ENCODE measurements around the gene GRID2IP. TPM values are rescaled to one million over a fixed set of nuclear protein-coding genes. Genes with fewer than 3 reads are reported as not detected.
"Not testable (repeated sequence)": the region's sequence is repeated elsewhere in the genome, so short reads cannot be mapped to it uniquely, and the experiment has no call there.

The GRID2IP gene
- polyA plus RNA-seq (2014; cell fraction: cytosol; rRNA removed): not detected in 2 replicates
- 0.26 and 0.39 TPM in 2 replicates for polyA plus RNA-seq (2014; cell fraction: nucleus; rRNA removed)

- no peak for DNase-seq (ENCODE audit: low spot score)
Observed at GRCh38 chr7:6551016-6551511, at the start of gene GRID2IP. Gene GRID2IP, minus strand, starts transcription at chr7:6551461. Its CDS starts 25 bp downstream, at chr7:6551436.

DNA sequence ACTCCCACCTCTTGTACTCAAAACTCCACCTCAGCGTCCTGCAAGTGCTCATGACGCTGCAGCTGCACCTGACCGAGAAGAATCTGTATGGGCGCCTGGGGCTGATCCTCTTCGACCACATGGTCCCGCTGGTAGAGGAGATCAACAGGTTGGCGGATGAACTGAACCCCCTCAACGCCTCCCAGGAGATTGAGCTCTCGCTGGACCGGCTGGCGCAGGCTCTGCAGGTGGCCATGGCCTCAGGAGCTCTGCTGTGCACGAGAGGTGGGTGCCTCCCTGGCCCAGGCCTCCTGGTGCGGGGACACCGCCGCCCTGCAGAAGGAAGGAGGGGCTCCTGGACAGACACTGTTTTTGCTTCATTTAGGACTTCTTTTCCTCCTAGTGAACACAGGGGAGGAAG lies 48.8 kb upstream of the GRID2IP start:
- DNase-seq (ENCODE audit: low spot score): no peak

GRCh38 chr7:6590645-6591110 lies 39.4 kb upstream of the GRID2IP start:
- DNase-seq (ENCODE audit: low spot score): peak; percentile 54

DNA sequence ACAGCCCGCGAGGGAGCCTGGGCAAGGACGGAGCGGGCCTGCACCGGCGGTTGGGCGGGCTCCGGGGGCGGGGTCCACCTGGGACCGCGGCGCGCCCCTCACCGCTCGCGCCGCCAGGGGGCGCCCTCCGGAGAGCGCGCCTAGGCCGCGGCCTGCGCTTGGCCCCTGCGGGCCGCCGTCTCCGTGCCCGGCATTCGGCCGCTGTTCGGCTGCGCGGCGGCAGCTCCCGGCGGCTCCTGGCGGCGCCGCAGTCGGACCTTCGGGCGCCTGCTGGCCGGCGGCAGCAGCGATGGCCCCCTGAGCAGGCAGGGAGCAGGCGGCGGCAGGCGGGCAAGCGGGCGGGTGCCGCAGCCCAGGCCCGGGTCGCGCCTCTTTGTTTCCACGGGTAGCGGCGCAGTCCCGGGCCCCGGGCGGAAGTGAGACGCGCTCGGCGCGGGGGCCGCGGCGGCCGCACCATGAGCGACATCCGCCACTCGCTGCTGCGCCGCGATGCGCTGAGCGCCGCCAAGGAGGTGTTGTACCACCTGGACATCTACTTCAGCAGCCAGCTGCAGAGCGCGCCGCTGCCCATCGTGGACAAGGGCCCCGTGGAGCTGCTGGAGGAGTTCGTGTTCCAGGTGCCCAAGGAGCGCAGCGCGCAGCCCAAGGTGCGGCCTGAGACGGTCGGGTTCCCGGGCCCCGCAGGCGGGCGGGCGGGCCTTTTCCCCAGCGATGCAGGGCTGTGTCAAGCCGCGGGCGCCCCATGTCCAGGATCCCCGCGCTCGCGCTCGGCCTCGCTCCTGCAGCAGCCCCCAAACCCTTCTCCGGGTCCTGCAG lies 38.8 kb upstream of the GRID2IP start, which contains the start of gene INTS15:
INTS15 (plus strand) TSS at position 193 of the 816 bp plus-strand sequence; CDS start at position 456, 263 bp downstream.
- peak; percentile 69 for DNase-seq (ENCODE audit: low spot score)

- DNase-seq (ENCODE audit: low spot score): no peak
Observed at GRCh38 chr7:6589151-6589828, 38.0 kb upstream of the GRID2IP start.

GRCh38 chr7:6588566-6588965 lies 37.3 kb upstream of the GRID2IP start:
- DNase-seq (ENCODE audit: low spot score): no peak

DNA sequence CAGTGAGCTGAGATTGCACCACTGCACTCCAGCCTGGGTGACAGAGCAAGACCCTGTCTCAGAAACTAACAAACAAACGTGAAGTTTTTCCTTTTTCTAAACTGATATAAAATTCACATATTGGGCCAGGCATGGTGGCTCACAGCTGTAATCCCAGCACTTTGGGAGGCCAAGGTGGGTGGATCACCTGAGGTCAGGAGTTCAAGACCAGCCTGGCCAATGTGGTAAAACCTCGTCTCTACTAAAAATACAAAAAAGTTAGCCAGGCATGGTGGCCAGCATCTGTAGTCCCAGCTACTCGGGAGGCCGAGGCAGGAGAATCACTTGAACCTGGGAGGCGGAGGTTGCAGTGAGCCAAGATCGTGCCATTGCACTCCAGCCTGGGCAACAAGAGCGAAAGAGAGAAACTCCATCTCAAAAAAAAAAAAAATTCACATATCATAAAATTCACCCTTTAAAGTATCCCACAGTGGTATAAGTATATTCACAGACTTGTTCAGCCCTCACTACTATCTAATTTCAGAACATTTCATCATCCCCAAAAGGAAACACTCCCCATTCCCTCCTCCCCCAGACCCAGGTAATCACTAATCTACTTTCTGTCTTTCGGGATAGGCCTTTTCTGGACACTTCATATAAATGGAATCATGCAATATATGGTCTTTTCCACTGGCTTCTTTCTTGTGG lies 34.6 kb upstream of the GRID2IP start:
- not testable (repeated sequence) for DNase-seq (ENCODE audit: low spot score)

- no peak for DNase-seq (ENCODE audit: low spot score)
Observed at GRCh38 chr7:6579446-6579845, 28.2 kb upstream of the GRID2IP start.

- DNase-seq (ENCODE audit: low spot score): no peak
Observed at GRCh38 chr7:6578114-6579084, 27.1 kb upstream of the GRID2IP start.

- peak; percentile 91 for DNase-seq (ENCODE audit: low spot score)
Observed at GRCh38 chr7:6577369-6578113, 26.3 kb upstream of the GRID2IP start, which contains the start of gene ZDHHC4. Gene ZDHHC4, plus strand, starts transcription at chr7:6577454. Its CDS starts 3,108 bp downstream, at chr7:6580562.

DNA sequence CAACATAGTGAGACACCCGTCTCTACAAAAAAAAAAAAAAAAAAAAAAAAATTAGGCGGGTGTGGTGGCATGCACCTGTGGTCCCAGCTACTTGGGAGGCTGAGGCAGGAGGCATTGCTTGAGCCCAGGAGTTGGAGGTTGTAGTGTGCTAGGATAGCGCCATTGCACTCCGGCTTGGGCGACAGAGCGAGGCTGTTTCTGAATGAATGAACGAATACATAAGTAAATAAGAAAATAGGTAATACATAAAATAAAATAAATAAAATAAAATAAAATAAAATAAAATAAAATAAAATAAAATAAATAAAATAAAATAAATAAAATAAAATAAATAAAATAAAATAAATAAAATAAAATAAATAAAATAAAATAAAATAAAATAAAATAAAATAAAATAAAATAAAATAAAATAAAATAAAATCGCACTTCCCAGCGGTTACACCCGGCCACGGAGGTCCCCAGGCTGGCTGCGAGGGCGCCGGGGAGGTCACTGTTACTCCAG lies 25.7 kb upstream of the GRID2IP start:
- DNase-seq (ENCODE audit: low spot score): not testable (repeated sequence)

- DNase-seq (ENCODE audit: low spot score): peak; percentile 33
Observed at GRCh38 chr7:6576024-6576866, 25.0 kb upstream of the GRID2IP start.

DNA sequence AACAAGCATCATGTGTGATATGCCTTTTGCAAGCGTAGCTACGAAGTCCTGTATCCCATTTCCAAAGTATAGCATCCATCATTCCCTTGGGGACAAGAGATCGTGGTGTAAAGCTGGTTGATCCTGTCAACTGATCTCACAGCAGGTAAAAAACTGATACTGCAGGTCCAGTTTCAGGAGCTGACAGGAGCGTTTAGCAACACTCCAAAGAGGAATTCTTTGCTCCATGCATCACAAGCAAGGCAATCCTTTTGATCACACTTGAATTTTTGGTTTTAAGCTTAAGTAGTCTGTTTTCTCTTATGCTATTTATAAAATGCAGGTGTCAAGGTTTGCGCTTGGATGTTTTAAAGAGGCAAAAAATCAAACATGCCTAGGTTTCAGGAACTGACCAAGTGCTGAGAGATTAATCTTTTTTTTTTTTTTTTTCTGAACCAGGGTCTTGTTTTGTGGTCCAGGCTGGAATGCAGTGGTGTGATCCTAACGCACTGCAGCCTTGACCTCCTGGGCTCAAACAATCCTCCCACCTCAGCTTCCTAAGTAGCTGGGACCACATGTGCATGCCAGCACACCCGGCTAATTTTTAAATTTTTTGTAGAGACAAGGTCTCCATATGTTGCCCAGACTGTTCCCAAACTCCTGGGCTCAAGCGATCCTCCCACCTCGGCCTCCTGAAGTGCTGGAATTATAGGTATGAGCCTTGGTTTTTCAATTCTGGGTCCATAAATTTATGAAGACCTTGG lies 24.2 kb upstream of the GRID2IP start:
- no peak for DNase-seq (ENCODE audit: low spot score)

GRCh38 chr7:6571160-6571779 lies 20.0 kb upstream of the GRID2IP start:
- DNase-seq (ENCODE audit: low spot score): no peak

- DNase-seq (ENCODE audit: low spot score): no peak
Observed at GRCh38 chr7:6567886-6568285, 16.6 kb upstream of the GRID2IP start.

DNA sequence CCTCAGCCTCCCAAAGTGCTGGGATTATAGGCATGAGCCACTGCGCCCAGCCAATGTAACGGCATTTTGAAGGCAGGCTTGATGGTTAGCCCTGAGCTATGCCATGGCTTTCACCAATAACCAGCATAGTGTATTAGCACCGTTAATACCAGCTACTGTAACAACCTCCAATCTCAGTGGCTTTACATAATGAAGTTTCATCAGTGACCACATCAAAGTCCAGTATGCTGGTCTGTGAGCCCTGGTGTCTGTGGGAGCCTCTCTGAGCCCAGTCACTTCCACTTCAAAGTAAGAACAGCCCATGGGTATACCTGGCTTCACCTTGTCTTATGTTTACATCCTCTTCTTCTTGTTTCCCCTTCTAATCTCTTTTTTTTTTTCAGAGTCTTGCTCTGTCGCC lies 14.4 kb upstream of the GRID2IP start:
- no peak for DNase-seq (ENCODE audit: low spot score)
